Retina (tissue), 1 donor: ENCODE data around the gene RPL7L1.
A peak's percentile ranks its signal among the peaks of the same experiment; 100 is the strongest.
"Not testable (repeated sequence)": the region's sequence is repeated elsewhere in the genome, so short reads cannot be mapped to it uniquely, and the experiment has no call there.

Experiments
- DNase-seq: peaks from one replicate; pipeline ENCODE4 v3.0.0-alpha.2; 2016

Gene RPL7L1

DNA sequence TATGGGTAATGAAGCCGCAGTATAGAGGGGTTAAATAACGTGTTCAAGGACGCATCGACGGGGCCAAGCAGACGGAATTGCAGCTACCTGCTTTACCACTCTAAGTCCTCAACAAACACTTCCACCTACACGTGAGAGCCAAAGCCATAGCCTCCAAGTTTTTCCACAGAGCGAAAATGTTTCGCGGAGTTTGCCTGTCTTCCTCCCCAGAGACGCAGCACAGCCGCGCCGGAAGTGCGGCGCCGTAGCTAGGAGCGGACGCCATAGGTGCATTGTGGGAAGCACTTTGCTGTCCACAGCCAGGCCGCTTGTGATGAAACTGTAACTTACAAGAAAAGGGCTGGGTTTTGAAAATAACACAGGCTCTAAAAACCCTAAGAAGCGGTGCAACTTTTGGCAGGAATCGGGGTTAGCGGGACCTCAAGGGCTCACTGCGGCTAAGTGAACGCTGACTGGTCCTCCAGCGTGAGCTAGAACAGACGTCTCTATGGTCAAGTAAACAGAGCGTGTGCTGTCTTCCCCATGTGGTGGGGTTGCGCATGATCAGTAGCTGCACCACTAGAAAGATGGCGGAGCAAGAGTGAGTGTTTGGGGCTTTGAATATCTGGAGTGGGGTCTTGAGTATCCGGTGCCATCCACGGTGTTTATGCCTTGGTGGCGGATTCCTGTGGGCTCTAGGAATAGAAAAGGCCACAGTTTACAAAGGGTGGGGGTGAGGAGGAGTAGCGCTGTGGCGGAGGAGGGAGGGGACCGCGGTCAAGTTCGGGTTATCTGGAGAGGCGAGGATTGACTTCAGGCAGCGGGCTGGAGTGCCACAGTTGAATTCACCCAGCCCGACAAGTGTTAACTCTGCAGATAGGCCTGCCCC is at the start of gene RPL7L1:
TSS of gene RPL7L1 (plus strand) at position 245 of the 868 bp plus-strand sequence. CDS start at position 540, 295 bp downstream.
- DNase-seq = peak; percentile 98

DNA sequence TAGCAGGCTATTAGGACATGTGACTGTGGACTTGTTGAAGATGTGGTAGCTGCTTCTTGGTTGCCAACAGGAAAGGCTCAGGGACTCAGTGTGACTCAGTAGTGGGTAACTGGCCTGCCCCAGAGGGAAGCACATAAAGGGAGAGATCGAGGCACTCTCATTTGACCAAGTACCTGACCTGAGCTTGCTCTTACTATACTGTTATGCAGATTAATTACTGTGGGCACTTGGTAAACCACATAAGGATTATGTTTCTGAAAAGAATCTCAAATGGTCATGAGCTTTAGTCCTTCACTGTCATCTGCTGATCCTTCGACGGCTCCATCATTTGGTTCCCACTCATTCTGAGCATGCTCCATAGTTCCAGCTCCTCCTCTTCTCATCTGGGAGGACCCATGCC is 48.2 kb upstream of the RPL7L1 start:
- no peak for DNase-seq

DNA sequence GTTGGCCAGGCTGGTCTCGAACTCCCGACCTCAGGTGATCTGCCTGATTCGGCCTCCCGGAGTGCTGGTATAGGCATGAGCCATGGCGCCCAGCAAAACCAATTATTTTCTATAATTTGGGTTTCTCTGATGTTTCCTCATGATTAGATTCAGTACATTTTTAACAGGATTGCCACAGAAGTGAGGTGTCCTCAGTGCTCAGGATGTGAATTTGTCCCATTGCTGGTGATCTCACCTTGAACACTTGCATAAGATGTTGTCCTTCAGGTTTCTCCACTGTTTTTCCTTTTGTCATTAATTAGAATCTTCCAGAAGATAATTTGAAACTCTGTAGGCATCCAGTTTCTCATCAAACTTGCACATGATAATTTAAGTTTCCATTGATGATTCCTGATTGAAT is 45.4 kb upstream of the RPL7L1 start:
- no peak for DNase-seq

DNA sequence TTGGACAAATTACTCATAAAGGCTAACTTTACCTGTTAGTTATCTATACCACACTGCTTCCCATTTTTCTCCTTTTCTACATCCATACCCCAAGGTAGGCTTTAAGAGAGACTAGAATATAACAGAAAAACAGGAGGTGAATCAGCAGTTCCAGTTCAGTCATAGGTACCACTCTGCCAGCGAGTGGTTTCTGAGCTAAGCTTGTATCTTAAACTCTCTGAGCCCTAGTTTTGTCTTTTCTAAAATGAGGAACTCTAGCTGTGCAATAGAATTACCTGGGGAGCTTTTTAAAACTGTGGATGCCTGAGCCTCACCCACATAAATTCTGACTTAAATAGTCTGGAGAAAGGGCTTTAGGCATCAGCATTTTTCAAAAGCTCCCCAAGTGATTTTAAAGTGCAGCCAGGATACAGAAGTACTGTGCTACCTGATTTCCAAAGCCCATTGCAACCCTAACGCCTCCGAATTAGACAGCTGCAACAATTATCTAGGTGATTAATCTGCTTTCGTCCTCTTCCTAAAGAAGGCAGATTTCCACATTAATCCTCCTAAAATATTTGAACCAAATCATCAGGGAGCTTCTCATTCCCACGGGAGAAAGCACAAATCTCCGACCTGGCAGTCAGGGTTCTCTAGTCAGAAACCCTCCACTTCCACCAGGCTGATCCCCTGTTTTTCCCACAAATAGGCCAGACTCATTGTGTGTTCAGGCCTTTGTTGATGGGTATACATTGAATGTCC is 37.4 kb upstream of the RPL7L1 start:
- DNase-seq = no peak

DNA sequence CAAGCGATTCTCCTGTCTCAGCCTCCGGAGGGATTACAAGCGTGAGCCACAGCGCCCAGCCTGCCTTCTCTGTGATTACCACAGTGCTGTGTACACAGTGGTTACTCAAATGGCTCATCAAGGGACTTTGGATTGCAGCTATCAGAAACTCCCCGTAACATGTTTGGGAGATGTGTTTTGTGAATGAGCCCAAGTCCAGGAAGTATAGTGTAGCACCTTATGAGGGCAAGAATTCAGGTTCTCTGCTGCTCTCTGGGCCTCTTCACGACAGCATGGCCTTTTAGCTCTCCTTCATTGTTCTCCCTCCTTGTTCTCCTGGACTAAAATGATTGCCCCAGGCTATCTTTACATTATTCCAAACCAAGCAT is 34.1 kb upstream of the RPL7L1 start:
- DNase-seq = no peak

DNA sequence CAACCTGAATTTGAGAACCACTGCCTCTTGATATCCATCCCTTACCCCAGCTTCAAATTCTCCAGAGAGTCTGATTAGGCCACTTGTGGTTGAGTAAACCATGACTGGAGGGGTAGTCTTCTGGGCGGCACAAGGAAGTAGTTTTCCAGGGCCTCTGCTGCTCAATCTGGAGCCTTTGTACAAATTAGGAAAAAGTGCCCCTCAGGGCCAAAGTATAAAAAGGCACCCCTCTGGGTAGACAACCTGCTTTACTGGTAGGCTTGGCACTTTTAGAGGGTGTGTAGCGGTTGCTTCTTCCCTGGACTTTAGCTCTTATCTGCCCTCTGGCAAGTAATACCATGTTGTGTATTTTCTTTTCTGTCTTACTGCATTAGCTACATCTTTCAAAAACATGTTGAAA is 32.9 kb upstream of the RPL7L1 start:
- no peak for DNase-seq

DNA sequence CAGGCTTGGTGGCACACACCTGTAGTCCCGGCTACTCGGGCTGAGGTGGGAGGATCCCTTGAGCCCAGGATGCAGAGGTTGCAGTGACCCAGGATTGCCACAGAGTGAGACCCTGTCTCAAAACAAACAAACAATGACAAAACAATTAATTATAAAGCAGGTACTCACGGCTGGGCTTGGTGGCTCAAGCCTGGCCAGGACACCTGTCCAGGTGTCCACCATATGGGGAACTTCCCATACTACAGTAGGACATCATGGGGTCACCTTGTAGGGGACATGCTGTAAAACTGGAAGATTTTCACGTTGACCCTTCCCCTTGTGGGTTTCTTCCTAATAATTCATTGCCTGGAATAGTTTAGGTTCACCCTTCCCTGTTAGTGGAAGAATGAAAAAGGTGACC is 30.7 kb upstream of the RPL7L1 start:
- no peak for DNase-seq

DNA sequence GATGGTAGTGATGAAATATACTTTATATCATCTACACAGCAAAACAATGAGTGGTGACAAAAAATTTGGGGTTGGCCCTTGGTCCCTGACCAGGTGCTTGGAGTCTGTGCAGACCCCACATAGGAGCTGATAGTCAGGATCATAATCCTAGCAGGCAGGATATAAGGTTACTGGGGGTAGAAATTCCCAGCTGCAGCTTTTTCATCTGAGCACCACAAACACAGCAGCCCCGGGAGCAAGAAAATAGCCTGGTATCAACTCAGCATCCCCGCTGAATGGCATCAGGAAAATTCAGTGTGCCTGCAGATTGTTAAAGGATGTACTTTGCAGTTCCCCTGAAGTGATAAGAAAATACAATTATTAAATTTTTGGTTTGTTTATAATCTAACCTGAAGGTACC is 27.8 kb upstream of the RPL7L1 start:
- DNase-seq = no peak

DNA sequence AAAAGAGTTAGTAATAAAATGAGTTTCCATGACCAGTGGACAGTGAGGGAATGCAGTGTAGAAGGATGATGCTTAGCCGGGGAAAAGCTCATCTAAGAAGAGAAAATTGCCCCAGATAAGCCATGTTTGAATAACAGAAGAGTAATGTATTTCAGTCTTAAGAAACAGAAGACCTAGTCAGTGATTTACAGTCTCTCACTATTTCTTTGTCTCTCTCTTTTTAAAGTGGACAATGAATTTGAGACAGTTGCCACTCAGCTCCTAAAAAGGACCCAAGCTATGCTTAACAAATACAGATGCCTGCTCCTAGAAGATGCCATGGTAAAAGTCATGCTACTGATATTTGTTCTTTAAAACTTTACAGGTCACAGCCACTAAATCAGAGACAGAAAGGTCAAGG is 19.4 kb upstream of the RPL7L1 start:
- DNase-seq = no peak

DNA sequence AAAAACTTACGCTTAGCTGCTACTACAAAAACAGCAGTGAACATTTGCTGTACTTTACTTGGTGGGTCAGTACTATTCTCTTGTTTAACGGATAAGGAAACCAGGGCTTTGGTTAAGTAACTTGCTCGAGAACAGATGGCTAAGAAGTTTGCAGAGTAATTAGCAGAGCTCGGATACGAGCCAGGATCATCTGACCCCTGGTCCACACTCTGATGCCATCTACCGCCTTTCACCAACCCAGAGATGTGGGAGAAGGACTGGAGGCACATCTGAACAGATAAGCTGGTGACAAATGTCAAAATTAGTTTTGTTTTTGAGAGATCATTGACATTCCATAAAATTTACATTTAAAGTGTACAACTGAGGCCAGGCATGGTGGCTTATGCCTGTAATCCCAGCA is 18.9 kb upstream of the RPL7L1 start:
- no peak for DNase-seq

DNA sequence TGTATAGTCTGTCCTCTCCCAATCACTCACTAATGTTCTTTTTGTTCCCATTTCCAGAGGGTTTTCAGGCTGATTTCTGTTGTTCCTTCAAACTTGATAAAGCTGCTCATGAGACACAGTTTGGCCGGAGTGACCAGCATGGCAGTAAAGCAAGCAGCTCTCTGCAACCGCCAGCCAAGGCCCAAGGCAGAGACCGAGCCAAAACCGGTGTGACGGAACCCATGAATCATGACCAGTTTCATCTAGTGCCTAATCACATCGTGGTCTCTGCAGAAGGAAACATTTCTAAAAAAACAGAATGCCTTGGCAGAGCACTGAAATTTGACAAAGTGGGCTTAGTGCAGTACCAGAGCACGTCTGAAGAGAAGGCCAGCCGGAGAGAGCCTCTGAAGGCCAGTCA is 14.8 kb upstream of the RPL7L1 start:
- no peak for DNase-seq

DNA sequence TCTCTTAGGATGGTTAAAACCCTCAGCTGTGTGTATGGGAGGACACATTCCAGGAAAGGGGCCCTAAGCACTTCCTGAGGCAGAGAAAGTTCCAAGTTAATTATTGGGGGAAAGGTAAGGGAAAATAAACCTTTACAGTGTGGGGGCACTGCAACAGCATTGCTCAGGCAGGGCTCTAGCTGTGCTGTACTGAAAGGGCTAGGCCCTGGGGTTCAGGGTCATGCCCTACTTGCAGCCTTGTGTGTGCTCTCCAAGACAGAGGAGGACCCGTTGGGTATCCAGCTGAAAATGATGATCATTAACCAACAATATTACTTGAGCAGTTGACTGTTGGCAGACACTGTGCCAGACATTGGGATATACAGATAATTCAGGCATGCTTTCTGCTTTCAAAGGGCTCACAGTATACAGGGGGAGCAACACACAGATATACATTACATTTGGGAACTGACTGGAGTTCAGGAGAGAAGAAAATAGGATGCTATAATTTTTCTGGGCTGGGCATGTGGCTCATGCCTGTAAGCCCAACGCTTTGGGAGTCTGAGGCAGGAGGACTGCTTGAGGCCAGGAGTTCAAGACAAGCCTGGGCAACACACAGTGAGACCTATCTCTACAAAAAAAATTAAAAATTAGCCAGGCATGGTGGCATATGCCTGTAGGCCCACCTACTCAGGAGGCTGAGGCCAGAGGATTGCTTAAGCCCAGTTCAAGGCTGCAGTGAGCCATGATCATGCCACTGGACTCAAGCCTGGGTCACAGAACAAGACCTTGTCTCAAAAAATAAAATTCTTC is 9.1 kb upstream of the RPL7L1 start:
- no peak for DNase-seq

DNA sequence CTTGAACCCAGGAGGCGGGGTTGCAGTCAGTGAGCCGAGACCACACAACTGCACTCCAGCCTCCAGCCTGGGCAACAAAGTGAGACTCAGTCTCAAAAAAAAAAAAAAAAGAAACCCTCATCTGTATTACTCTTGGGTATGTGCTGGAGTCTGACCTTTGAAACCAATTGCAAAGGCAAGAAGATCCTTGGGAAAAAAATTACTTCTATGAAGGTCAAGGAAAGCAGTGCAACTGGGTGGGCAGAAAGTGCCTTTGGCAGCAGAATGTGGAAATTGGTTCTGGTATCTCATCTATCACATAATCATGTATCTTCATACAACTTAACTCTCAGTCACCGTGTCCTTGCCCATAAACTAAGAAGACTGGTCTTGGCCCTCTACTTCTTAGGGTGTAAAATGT is 7.7 kb upstream of the RPL7L1 start:
- no peak for DNase-seq

DNA sequence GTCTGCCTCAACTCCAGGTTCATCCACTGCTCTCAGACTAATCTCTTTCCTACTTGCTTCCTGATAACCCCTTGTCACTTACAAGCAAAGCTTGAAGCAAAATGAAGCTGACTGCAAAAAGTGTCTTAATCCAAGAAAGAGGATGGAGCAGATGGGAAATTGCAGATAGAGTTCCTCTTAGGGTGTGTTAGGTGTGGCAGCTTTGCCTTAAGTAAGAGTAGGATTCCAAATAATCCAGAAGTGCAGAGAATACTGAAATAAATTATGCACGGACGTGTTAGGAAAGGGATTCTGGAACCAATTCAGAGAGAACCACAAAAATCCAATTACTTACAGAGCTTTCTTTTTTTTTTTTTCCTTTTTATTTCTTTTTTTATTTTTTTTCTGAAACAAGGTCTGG is 6.1 kb upstream of the RPL7L1 start:
- no peak for DNase-seq

DNA sequence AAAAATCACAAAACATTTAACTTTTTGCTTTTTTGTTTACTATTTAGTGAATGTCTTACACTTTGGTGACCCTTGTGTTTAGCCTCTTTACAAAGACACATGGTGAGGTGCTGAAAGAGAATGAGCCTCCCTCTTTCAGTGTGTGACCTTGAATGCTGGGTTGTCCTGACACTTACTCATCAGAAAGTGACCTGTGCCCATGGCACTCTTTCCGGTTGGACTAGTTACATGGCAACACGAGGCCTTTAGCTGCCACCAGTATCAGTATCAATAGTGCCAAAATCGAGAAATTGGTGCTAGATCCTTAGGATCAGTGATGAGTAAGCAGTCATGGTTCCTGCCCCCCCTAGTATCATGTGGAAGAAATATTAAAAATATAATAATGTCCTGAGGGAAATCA is 1.7 kb upstream of the RPL7L1 start:
- no peak for DNase-seq

DNA sequence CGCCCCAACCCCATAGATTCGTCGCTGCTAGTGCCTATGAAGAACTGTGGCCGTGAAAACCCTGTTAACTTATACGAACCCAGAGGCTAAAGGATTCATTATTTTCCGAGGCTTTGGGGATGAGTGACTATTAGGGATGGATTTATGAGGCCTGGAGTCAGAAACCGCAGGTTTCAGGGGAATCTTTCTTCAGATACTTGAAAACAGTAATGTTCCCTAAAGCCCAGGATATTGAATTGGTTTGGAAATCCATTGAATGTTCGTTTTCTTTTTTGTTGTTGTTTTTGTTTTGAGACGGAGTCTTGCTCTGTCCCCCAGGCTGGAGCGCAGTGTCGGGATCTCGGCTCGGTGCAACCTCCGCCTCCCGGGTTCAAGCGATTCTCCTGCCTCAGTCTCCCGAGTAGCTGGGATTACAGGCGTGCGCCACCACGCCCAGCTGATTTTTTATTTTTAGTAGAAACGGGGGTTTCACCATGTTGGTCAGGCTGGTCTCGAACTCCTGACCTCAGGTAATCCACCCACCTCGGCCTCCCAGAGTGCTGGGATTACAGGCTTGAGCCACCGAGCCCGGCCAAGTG is 913 bp downstream of the RPL7L1 start:
- DNase-seq = not testable (repeated sequence)

DNA sequence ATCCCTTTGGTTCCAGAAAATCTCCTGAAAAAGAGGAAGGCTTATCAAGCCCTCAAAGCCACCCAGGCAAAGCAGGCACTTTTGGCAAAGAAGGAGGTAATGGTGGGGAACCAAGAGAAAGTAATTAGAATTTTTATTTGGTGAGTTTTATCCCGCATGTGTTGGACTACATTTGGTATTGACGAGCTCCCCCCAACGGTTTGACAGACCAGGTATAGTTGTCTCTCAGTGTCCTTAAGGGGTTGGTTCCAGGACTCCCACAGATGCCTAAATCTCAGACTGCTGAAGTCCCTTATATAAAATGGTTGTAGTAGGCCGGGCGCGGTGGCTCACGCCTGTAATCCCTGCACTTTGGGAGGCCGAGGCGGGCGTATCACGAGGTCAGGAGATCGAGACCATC is 1.5 kb downstream of the RPL7L1 start:
- DNase-seq = not testable (repeated sequence)

DNA sequence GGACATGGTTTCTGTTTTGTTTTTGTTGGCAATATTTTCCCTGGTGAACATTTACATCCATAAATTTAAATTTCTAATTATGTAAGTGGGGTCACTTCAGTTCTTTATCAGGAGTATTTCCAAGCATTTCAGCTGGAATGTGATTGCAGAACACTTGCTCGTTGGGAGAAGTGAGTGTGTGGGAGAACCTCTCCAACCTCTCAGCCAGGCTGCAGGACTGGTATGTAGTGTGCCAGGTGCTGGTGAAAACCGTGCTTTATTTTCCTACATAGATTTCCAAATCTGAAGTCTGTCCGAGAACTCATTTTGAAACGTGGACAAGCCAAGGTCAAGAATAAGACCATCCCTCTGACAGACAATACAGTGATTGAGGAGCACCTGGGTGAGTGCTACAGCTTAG is 6.3 kb downstream of the RPL7L1 start:
- no peak for DNase-seq

DNA sequence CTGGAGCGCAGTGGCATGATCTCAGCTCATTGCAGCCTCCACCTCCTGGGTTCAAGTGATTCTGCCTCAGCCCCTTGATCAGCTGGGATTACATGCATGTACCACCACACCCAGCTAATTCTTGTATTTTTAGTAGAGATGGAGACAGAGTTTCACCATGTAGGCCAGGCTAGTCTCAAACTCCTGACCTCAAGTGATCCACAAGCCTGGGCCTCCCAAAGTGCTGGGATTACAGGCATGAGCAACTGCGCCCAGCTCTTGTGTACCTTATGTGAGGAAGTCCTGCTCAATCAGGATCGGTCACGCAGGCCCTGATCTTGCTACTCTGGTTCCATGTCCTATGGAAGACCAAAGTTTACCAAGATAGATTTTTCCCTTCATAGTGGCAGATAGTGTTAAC is 8.8 kb downstream of the RPL7L1 start:
- not testable (repeated sequence) for DNase-seq

DNA sequence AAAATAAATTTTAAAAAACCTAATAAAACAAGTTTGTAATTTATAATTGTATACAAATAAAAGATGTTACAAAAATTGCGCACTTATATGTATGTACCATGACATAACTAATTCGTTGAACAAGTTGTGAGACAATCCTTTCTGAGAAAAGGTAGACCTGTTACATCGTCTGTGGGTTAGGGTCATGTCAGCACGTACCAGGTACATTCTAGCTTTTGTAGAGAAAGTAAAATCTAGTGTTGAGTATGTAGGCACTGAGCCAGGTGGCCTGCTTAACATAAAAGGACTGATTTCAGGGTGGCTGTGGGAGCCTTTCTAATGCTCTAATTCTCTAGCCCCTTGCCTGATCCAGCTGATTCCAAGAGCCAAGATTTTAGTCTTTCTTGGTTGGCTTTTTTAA is 10.4 kb downstream of the RPL7L1 start:
- DNase-seq = no peak

DNA sequence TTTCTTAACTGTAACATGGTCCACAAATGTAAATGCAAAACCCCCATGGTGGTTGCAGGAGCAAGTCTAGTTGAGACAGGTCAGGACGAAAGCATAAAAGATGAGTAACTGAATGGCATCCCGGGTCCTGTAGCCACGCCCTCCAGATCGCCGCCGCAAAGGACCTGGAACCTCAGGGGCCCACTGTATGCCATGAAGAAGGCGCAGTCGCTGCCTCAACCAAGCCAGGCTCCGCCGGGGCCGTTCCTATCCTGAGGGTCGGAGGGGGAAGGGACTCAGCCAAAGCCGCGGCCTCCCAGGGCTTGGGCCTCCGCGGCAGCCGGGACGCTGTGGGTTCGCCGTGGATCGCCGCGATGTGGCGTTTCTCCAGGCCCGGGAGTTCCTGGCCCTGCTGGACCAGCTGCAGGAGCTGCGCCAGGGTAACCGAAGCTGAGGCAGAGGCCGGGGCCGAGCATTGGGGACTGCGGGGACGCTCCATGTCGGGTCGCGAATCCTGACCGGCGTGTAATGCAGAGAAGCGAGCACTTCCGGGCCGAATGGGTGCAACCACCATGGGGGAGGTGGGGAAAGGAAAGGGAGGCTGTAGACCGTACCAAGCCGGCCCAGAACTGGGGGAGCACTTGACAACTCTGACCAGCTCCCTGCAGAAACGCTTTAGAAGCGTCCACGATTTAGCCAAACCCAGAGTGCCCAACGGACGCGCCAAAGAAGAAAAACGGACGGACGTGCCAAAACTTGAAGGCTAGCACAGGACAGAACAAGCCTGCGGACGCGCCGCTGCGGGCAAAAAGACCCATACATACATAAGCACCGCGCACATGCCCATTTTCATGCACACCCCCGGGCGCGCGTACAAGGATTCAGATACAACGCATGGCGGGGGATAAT is 11.1 kb downstream of the RPL7L1 start:
- peak; percentile 97 for DNase-seq

DNA sequence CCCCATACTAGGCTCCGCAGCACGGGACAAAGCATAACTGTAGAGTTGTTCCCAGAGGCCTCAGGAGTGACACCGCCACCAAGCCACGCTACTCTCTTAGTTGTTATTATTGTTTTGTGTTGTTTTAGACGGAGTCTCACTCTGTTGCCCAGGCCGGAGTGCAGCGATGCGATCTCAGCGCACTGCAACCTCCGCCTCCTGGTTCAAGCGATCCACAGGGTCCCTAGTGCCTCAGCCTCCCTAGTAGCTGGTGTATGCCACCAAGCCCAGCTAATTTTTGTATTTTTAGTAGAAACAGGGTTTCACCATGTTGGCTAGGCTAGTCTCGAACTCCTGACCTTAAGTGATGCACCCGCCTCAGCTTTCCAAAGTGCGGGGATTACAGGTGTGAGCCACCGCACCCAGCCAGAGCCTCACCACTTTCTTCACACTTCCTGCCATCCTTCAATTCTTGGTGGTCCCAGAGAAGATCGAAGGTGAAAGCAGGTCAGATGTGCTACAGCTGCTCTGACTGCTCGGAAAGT is 11.8 kb downstream of the RPL7L1 start:
- DNase-seq = no peak
